Measurements from ENCODE around the gene CALHM6.
A peak's percentile ranks its signal among the peaks of the same experiment; 100 is the strongest.

CALHM6 gene

GRCh38 chr6:116461331-116461931, at the start of gene CALHM6:
Gene CALHM6, plus strand, starts transcription at chr6:116461375. Its CDS starts 555 bp downstream, at chr6:116461930.
- no peak for TF ChIP-seq CTCF (conservative IDR thresholded peaks at IDR 0.05; ENCODE audit: control insufficient read depth, insufficient read depth, low read depth, low read length)
- peak within 1 kb of the TSS; percentile 31 for H3K4me3 ChIP-seq (ENCODE audit: control insufficient read depth, low read depth, low read length)
- DNase-seq (ENCODE audit: low read depth), result no peak

- H3K4me3 ChIP-seq (ENCODE audit: control insufficient read depth, low read depth, low read length), result no peak overlapping the region
- peak; percentile 38 for DNase-seq (ENCODE audit: low read depth)
- TF ChIP-seq CTCF (conservative IDR thresholded peaks at IDR 0.05; ENCODE audit: control insufficient read depth, insufficient read depth, low read depth, low read length), result no peak
These were observed 48.9 kb upstream of the CALHM6 start for GRCh38 chr6:116412270-116412669.

GRCh38 chr6:116413357-116413756, 47.8 kb upstream of the CALHM6 start:
- no peak for TF ChIP-seq CTCF (conservative IDR thresholded peaks at IDR 0.05; ENCODE audit: control insufficient read depth, insufficient read depth, low read depth, low read length)
- no peak overlapping the region for H3K4me3 ChIP-seq (ENCODE audit: control insufficient read depth, low read depth, low read length)
- DNase-seq (ENCODE audit: low read depth), result no peak

GRCh38 chr6:116417661-116418060, 43.5 kb upstream of the CALHM6 start:
- no peak overlapping the region for H3K4me3 ChIP-seq (ENCODE audit: control insufficient read depth, low read depth, low read length)
- DNase-seq (ENCODE audit: low read depth), result no peak
- TF ChIP-seq CTCF (conservative IDR thresholded peaks at IDR 0.05; ENCODE audit: control insufficient read depth, insufficient read depth, low read depth, low read length), result no peak

GRCh38 chr6:116419069-116419786, 41.9 kb upstream of the CALHM6 start:
- DNase-seq (ENCODE audit: low read depth), result peak; percentile 64
- no peak overlapping the region for H3K4me3 ChIP-seq (ENCODE audit: control insufficient read depth, low read depth, low read length)
- TF ChIP-seq CTCF (conservative IDR thresholded peaks at IDR 0.05; ENCODE audit: control insufficient read depth, insufficient read depth, low read depth, low read length), result no peak

GRCh38 chr6:116420341-116420740, 40.8 kb upstream of the CALHM6 start:
- no peak overlapping the region for H3K4me3 ChIP-seq (ENCODE audit: control insufficient read depth, low read depth, low read length)
- DNase-seq (ENCODE audit: low read depth), result no peak
- TF ChIP-seq CTCF (conservative IDR thresholded peaks at IDR 0.05; ENCODE audit: control insufficient read depth, insufficient read depth, low read depth, low read length), result no peak

Data from fibroblast of mammary gland (primary cell).